Transverse colon (tissue), 4 donors: Measurements from ENCODE around the gene HYPK. TPM values are rescaled to one million over a fixed set of nuclear protein-coding genes. Genes with fewer than 3 reads are reported as not detected.
"Not testable (repeated sequence)": the region's sequence is repeated elsewhere in the genome, so short reads cannot be mapped to it uniquely, and the experiment has no call there.

Experiments used
- DNase-seq: peaks from one replicate; pipeline ENCODE4 v3.0.0-alpha.2; 2019
- H3K27ac ChIP-seq, 4 donors: fragments of 200-600 bp; sonication (generic); 2 replicates each; pipeline ENCODE4 v1.5.1; 2016 to 2018; ENCODE audit warnings: inconsistent platforms in 4 of 4
- H3K27me3 ChIP-seq: fragments of 200-600 bp; sonication (generic); 2 replicates; pipeline ENCODE4 v1.5.1; 2017; ENCODE audit warnings: inconsistent platforms
- H3K36me3 ChIP-seq, 4 donors: fragments of 200-600 bp; sonication (generic); 2 replicates each; pipeline ENCODE4 v1.5.1; 2017 to 2019; ENCODE audit warnings: inconsistent platforms in 4 of 4
- H3K4me1 ChIP-seq, 4 donors: fragments of 200-600 bp; sonication (generic); 2 replicates each; pipeline ENCODE4 v1.5.1; 2017 to 2020; ENCODE audit warnings: inconsistent platforms in 4 of 4
- H3K4me3 ChIP-seq, 4 donors: fragments of 200-600 bp; sonication (generic); 1 replicate in 1 of 4; 2 replicates in 3 of 4; pipeline versions ENCODE4 v1.5.1 to v1.6.1; 2017 to 2019; ENCODE audit warnings: inconsistent platforms in 4 of 4
- H3K9me3 ChIP-seq, 2 donors: fragments of 200-600 bp; sonication (generic); 2 replicates each; pipeline ENCODE4 v1.5.1; 2017 to 2019; ENCODE audit warnings: inconsistent platforms in 2 of 2
- EP300 ChIP-seq: sonication (generic); formaldehyde crosslinking; IDR thresholded peaks from one replicate; pipeline ENCODE4 v1.6.1; 2017; ENCODE audit warnings: antibody characterized with exemption, low read depth
- POLR2A ChIP-seq: fragments of 450-650 bp; IDR thresholded peaks from one replicate; pipeline ENCODE4 v1.6.1; 2016; ENCODE audit warnings: antibody characterized with exemption, mild to moderate bottlenecking, moderate library complexity
- POLR2AphosphoS5 ChIP-seq, 3 donors: sonication (generic); formaldehyde crosslinking; IDR thresholded peaks; one replicate each; pipeline ENCODE4 v1.6.1; 2016; ENCODE audit warnings: antibody characterized with exemption in 3 of 3
- WGBS, 2 donors: methylation state at CpG; one replicate each; pipeline ENCODE4 v1.1.5; 2018; ENCODE audit warnings: low coverage in 1 of 2; 5-methylcytosine and 5-hydroxymethylcytosine counted together
- in situ Hi-C, 4 donors: fragments of 200-750 bp; cut with MboI; loops; one replicate each; pipeline versions ENCODE4 v1.15.0 to v1.15.1; 2017; ENCODE audit warnings: low sequenced_read_pairs in 3 of 4, low pct_ligation_motif_present in 1 of 4, low pct_unique_long_range_greater_than_20kb in 1 of 4
- intact Hi-C: fragments of 100-400 bp; cut with DNase I; formaldehyde crosslinking; loops from one replicate; pipeline ENCODE4 v1.15.1; 2023; ENCODE audit warnings: low total_unique reads
- small RNA-seq, 4 donors: library from RNA; depleted of rRNA; stranded (forward); fragments of <200 nt; gene quantifications; one replicate each; pipeline ENCODE3, GENCODE V24; 2016
- total RNA-seq, 4 donors: library from RNA; depleted of rRNA; stranded (reverse); fragments of >200 nt; gene quantifications; one replicate each; pipeline ENCODE4 v1.1.0, GENCODE V29; 2016
- TF ChIP-seq, protein P1 (sequence below), 5 experiments: fragments of 200-600 bp in 3 of 5; fragments of 450-650 bp in 2 of 5; sonication (generic) in 3 of 5; IDR thresholded peaks; 1 replicate in 2 of 5; 2 replicates in 3 of 5; pipeline ENCODE4 v1.5.1; 2016 to 2017; ENCODE audit warnings: antibody characterized with exemption in 5 of 5, inconsistent platforms in 3 of 5, mild to moderate bottlenecking in 2 of 5, moderate library complexity in 1 of 5

The HYPK gene
- total RNA-seq, 4 donors from 2014 or later = 10.6 to 41.1 (median 27.5) TPM

DNA sequence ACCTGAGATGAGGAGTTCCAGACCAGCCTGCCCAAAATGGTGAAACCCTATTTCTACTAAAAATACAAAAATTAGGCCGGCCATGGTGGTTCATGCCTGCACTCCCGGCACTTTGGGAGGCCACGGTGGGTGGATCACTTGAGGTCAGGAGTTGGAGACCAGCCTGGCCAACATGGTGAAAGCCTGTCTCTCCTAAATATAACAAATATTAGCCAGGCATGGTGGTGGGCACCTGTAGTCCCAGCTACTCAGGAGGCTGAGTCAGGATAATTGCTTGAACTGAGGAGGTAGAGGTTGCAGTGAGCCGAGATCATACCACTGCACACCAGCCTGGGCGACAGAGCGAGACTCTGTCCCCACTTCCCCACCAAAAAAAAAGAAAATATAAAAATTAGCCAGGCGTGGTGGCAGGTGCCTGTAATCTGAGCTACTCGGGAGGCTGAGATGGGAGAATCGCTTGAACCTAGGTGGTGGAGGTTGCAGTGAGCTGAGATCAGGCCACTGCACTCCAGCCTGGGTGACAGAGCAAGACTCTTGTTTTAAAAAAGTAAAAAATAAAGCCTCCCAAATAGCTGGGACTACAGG, 30.4 kb downstream of the HYPK start:
- in situ Hi-C loops, intact Hi-C loops: not testable (repeated sequence)
- 92% methylated on average over 3 to 9 of the region's 9 CpGs for WGBS, 2 donors

GRCh38 chr15:43831519-43832052, 31.2 kb downstream of the HYPK start:
- H3K36me3 ChIP-seq, DNase-seq, in situ Hi-C loops, H3K4me3 ChIP-seq, H3K27ac ChIP-seq, H3K9me3 ChIP-seq, H3K27me3 ChIP-seq, intact Hi-C loops: not testable (repeated sequence)
- WGBS, 2 donors = 91 to 93% methylated on average over 11 to 14 of the region's 14 CpGs
- peaks cover 0 to 14% (median 9%) of the 10 kb centered on the region in 4 donors for H3K4me1 ChIP-seq

More for the DNA sequence above, 30.4 kb downstream of the HYPK start:
- DNase-seq, H3K9me3 ChIP-seq, H3K27me3 ChIP-seq, H3K4me3 ChIP-seq, H3K36me3 ChIP-seq, H3K27ac ChIP-seq: not testable (repeated sequence)
- peaks cover 0 to 21% (median 14%) of the 10 kb centered on the region in 4 donors for H3K4me1 ChIP-seq

- in situ Hi-C loops = not testable (repeated sequence)
- 76 to 83% methylated on average over 4 to 6 of the region's 6 CpGs for WGBS, 2 donors
Observed at GRCh38 chr15:43832485-43832884, 32.1 kb downstream of the HYPK start.

GRCh38 chr15:43845421-43845820, 45.0 kb downstream of the HYPK start:
- H3K4me3 ChIP-seq = no peak overlapping the region
- intact Hi-C loops (no loop called here), in situ Hi-C loops (no loop called here)
- H3K4me1 ChIP-seq = no peaks in the 10 kb centered on the region
- H3K27me3 ChIP-seq = no peaks in the 10 kb centered on the region
- no peak overlapping the region for H3K27ac ChIP-seq
- H3K36me3 ChIP-seq = peaks cover 0 to 8% (median 0%) of the 10 kb centered on the region in 4 donors
- H3K9me3 ChIP-seq = no peaks in the 10 kb centered on the region
- no peak for DNase-seq
- TF ChIP-seq, protein P1, sequence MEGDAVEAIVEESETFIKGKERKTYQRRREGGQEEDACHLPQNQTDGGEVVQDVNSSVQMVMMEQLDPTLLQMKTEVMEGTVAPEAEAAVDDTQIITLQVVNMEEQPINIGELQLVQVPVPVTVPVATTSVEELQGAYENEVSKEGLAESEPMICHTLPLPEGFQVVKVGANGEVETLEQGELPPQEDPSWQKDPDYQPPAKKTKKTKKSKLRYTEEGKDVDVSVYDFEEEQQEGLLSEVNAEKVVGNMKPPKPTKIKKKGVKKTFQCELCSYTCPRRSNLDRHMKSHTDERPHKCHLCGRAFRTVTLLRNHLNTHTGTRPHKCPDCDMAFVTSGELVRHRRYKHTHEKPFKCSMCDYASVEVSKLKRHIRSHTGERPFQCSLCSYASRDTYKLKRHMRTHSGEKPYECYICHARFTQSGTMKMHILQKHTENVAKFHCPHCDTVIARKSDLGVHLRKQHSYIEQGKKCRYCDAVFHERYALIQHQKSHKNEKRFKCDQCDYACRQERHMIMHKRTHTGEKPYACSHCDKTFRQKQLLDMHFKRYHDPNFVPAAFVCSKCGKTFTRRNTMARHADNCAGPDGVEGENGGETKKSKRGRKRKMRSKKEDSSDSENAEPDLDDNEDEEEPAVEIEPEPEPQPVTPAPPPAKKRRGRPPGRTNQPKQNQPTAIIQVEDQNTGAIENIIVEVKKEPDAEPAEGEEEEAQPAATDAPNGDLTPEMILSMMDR (IDR thresholded peaks at IDR 0.05) = no peak
- TF ChIP-seq POLR2AphosphoS5 (IDR thresholded peaks at IDR 0.05) (no peak), EP300 (no peak), POLR2A (no peak)

More at GRCh38 chr15:43832485-43832884, 32.1 kb downstream of the HYPK start:
- H3K27ac ChIP-seq, H3K36me3 ChIP-seq, H3K27me3 ChIP-seq, DNase-seq, intact Hi-C loops, H3K4me1 ChIP-seq, H3K9me3 ChIP-seq, H3K4me3 ChIP-seq: not testable (repeated sequence)

DNA sequence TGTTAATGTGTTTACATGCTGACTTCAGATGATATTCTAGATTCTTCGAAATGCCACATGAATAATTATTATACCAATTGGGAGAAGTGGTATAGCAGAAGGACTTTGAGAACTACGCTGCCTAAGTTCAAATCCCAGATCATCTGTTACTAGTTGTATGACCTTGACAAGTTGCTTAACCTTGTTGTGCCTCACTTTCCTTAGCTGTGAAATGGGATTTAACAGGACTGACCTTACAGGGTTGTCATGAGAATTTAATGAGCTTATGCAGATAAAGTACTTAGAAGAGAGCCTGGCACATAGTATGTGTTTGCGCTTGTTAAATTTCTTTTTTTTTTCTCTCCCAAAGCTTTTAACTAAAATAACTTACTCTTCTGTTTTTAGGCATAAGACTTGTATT, 50.9 kb downstream of the HYPK start:
- 94 to 95% methylated on average over 3 of the region's 3 CpGs for WGBS, 2 donors
- no peak for DNase-seq
- Histone ChIP-seq H3K4me1 (no peaks in the 10 kb centered on the region), H3K27me3 (no peaks in the 10 kb centered on the region), H3K36me3 (peaks cover 0 to 9% (median 0%) of the 10 kb centered on the region in 4 donors), H3K9me3 (no peaks in the 10 kb centered on the region), H3K4me3 (no peak overlapping the region), H3K27ac (no peak overlapping the region)
- intact Hi-C loops = no loop called here
- in situ Hi-C loops = no loop called here
- no peak for TF ChIP-seq POLR2AphosphoS5 (IDR thresholded peaks at IDR 0.05)

GRCh38 chr15:43852607-43853006, 52.2 kb downstream of the HYPK start:
- intact Hi-C loops = no loop called here
- in situ Hi-C loops = no loop called here
- Histone ChIP-seq H3K9me3 (no peaks in the 10 kb centered on the region), H3K27me3 (no peaks in the 10 kb centered on the region), H3K36me3 (peaks cover 0 to 9% (median 0%) of the 10 kb centered on the region in 4 donors), H3K4me3 (no peak overlapping the region), H3K27ac (no peak overlapping the region), H3K4me1 (no peaks in the 10 kb centered on the region)
- TF ChIP-seq EP300 (no peak), POLR2AphosphoS5 (IDR thresholded peaks at IDR 0.05) (no peak), POLR2A (no peak)
- TF ChIP-seq, protein P1 (IDR thresholded peaks at IDR 0.05) = no peak
- WGBS, 2 donors = 92 to 96% methylated on average over 4 of the region's 4 CpGs
- no peak for DNase-seq

Small RNA genes within 50 kb of the gene (small RNA-seq; reads per million reads assigned to genes)
- 0 reads per million in 4 donors for gene MIR1282

Other genes with a start within 250 kb of the HYPK start
- gene PPIP5K1, start 210.4 kb upstream of the HYPK start, total RNA-seq = 100 to 1,000 TPM in 1 of 4 donors, 10 to 100 TPM in 3; 60.5 to 273 (median 84.0) TPM
- 100 to 1,000 TPM; 134 to 333 (median 187) TPM for gene CKMT1B, start 206.6 kb upstream of the HYPK start, total RNA-seq
- 10 to 100 TPM in 1 of 4 donors, 1 to 10 TPM in 1, under 1 TPM in 1, not detected in 1; 0.41 to 20.3 (median 1.4) TPM for gene STRC, start 181.8 kb upstream of the HYPK start, total RNA-seq
- 10 to 100 TPM in 2 of 4 donors, 1 to 10 TPM in 2; 4.9 to 58.1 (median 11.6) TPM for gene CATSPER2, start 151.8 kb upstream of the HYPK start, total RNA-seq
- gene CKMT1A, start 106.7 kb upstream of the HYPK start, total RNA-seq = 100 to 1,000 TPM; 103 to 213 (median 149) TPM
- 100 to 1,000 TPM in 2 of 4 donors, 10 to 100 TPM in 2; 29.5 to 115 (median 98.6) TPM for gene PDIA3, start 54.2 kb upstream of the HYPK start, total RNA-seq
- 10 to 100 TPM in 3 of 4 donors, 1 to 10 TPM in 1; 4.4 to 59.4 (median 32.6) TPM for gene ELL3, start 23.6 kb upstream of the HYPK start, total RNA-seq
- gene SERF2, start 8.3 kb upstream of the HYPK start, total RNA-seq = 1,000 to 10,000 TPM in 1 of 4 donors, 100 to 1,000 TPM in 3; 663 to 1,001 (median 825) TPM
- gene SERINC4, start 379 bp upstream of the HYPK start, total RNA-seq = not detected
- 10 to 100 TPM in 3 of 4 donors, 1 to 10 TPM in 1; 9.8 to 32.9 (median 16.3) TPM for gene MFAP1, start 24.1 kb downstream of the HYPK start, total RNA-seq
- gene WDR76, start 26.4 kb downstream of the HYPK start, total RNA-seq = 1 to 10 TPM in 2 of 4 donors, under 1 TPM in 1, not detected in 1; 0.20 to 4.8 (median 2.7) TPM